Esophagus squamous epithelium (tissue), 4 donors: ENCODE data around the gene DNAH11.

Experiments used
- POLR2A ChIP-seq, 4 donors: fragments of 450-650 bp; IDR thresholded peaks; one replicate each; pipeline ENCODE4 v1.6.1; 2017; ENCODE audit warnings: antibody characterized with exemption in 4 of 4, mild to moderate bottlenecking in 4 of 4, moderate library complexity in 3 of 4
- TF ChIP-seq, protein P1 (sequence below), 6 experiments: fragments of 450-650 bp in 4 of 6; fragments of 200-600 bp in 2 of 6; sonication (generic) in 2 of 6; IDR thresholded peaks; one replicate each; pipeline ENCODE4 v1.5.1; 2016 to 2019; ENCODE audit warnings: antibody characterized with exemption in 6 of 6, mild to moderate bottlenecking in 4 of 6, moderate library complexity in 4 of 6

DNA sequence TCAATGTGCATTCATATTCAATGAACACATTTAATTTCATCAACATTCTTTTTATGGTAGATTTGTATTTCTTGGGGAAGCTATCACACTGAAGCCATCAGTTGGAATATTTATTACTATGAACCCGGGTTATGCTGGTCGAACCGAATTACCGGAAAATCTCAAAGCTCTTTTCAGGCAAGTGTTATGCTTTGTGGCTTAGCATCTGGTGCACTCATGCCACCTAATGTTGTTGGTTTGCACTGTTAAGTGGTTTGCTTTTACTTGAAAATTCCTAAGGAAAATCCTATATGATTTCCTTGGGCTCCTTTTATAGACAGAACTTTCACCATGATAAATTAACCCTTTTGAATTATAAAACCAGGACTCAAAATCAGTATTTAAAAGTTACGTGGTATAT lies 147.9 kb downstream of the DNAH11 start:
- TF ChIP-seq, protein P1, sequence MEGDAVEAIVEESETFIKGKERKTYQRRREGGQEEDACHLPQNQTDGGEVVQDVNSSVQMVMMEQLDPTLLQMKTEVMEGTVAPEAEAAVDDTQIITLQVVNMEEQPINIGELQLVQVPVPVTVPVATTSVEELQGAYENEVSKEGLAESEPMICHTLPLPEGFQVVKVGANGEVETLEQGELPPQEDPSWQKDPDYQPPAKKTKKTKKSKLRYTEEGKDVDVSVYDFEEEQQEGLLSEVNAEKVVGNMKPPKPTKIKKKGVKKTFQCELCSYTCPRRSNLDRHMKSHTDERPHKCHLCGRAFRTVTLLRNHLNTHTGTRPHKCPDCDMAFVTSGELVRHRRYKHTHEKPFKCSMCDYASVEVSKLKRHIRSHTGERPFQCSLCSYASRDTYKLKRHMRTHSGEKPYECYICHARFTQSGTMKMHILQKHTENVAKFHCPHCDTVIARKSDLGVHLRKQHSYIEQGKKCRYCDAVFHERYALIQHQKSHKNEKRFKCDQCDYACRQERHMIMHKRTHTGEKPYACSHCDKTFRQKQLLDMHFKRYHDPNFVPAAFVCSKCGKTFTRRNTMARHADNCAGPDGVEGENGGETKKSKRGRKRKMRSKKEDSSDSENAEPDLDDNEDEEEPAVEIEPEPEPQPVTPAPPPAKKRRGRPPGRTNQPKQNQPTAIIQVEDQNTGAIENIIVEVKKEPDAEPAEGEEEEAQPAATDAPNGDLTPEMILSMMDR (IDR thresholded peaks at IDR 0.05) = no peak
- TF ChIP-seq POLR2A (IDR thresholded peaks at IDR 0.05) = no peak
